ENCODE results near the gene CHST6. TPM values are rescaled to one million over a fixed set of nuclear protein-coding genes. Genes with fewer than 3 reads are reported as not detected.

CHST6 gene
- total and polyA plus RNA-seq, 9 of the 15 experiments (the other 6 are each of a cell fraction or from before 2014, with no cell fraction given) = 0.01 to 0.05 (median 0.02) TPM; not detected in 6

- TF ChIP-seq RAD51 (IDR thresholded peaks at IDR 0.05; ENCODE audit: borderline replicate concordance, low read depth) = no peak
- TF ChIP-seq KHSRP (IDR thresholded peaks at IDR 0.05) = no peak
- TF ChIP-seq SOX6 (IDR thresholded peaks at IDR 0.05) = peak; percentile 61
- TF ChIP-seq HDAC2 (IDR thresholded peaks at IDR 0.05) = no peak
- TF ChIP-seq ILF3 (IDR thresholded peaks at IDR 0.05; ENCODE audit: borderline replicate concordance) = peak; percentile 44; the same call in 1 of the 2 replicates
- TF ChIP-seq POLR2A (conservative IDR thresholded peaks at IDR 0.05) = peak; percentile 97
- no peak for TF ChIP-seq ZNF217 (CRISPR knock-in tag; IDR thresholded peaks at IDR 0.05)
- TF ChIP-seq TCF7L2 (IDR thresholded peaks at IDR 0.05; ENCODE audit: low read depth, low read length) = 0 out of 2 replicates have a peak, but pooled peaks have one; percentile 10
- TF ChIP-seq ARNT (IDR thresholded peaks at IDR 0.05) = no peak
- TF ChIP-seq RAD21 (CRISPR knock-in tag; conservative IDR thresholded peaks at IDR 0.05 in 1 of 2, IDR thresholded peaks at IDR 0.05 in 1 of 2) = peak; percentile 84 to 87
- TF ChIP-seq GTF3C2 (IDR thresholded peaks at IDR 0.05; ENCODE audit: borderline replicate concordance, extremely low read depth, insufficient read length) = no peak
- no peak for TF ChIP-seq KLF13 (tag; IDR thresholded peaks at IDR 0.05; ENCODE audit: borderline replicate concordance, low read depth)
- TF ChIP-seq BMI1 (IDR thresholded peaks at IDR 0.05; ENCODE audit: low read length) = no peak; the same call in 1 of the 2 replicates
Measured at GRCh38 chr16:75464122-75464918, 30.9 kb downstream of the CHST6 start, which contains the start of gene TMEM170A (continued).

All from K562 (cell line).